Gastroesophageal sphincter (tissue), 4 donors: Measurements from ENCODE around the gene NCOA6. TPM values are rescaled to one million over a fixed set of nuclear protein-coding genes. Genes with fewer than 3 reads are reported as not detected.

Experiments
- ATAC-seq: fragments of 150-250 bp; one replicate; pipeline ENCODE4 v1.9.1; 2016; ENCODE audit warnings: mild to moderate bottlenecking, moderate library complexity
- H3K27ac ChIP-seq, 4 donors: fragments of 200-600 bp; sonication (generic) in 3 of 4; 1 replicate in 3 of 4; 2 replicates in 1 of 4; pipeline ENCODE4 v1.5.1; 2016 to 2019
- H3K27me3 ChIP-seq: fragments of 200-600 bp; sonication (generic); one replicate; pipeline ENCODE4 v1.5.1; 2019
- H3K36me3 ChIP-seq, 2 donors: fragments of 200-600 bp; sonication (generic); one replicate each; pipeline ENCODE4 v1.5.1; 2019; ENCODE audit warnings: control low read depth in 1 of 2
- H3K4me1 ChIP-seq, 3 donors: fragments of 200-600 bp; sonication (generic); 1 replicate in 2 of 3; 2 replicates in 1 of 3; pipeline ENCODE4 v1.5.1; 2016 to 2019; ENCODE audit warnings: control low read depth in 2 of 3
- H3K4me3 ChIP-seq, 2 donors: fragments of 200-600 bp; sonication (generic); one replicate each; pipeline ENCODE4 v1.5.1; 2019; ENCODE audit warnings: mild to moderate bottlenecking in 1 of 2, moderate library complexity in 1 of 2
- H3K9me3 ChIP-seq, 3 donors: fragments of 200-600 bp; sonication (generic); one replicate each; pipeline ENCODE4 v1.5.1; 2017 to 2019; ENCODE audit warnings: control low read depth in 2 of 3
- EP300 ChIP-seq: sonication (generic); formaldehyde crosslinking; IDR thresholded peaks from one replicate; pipeline ENCODE4 v1.6.1; 2017; ENCODE audit warnings: antibody characterized with exemption, mild to moderate bottlenecking
- POLR2A ChIP-seq, 2 donors: fragments of 450-650 bp; IDR thresholded peaks; one replicate each; pipeline ENCODE4 v1.6.1; 2017; ENCODE audit warnings: antibody characterized with exemption in 2 of 2, mild to moderate bottlenecking in 2 of 2, moderate library complexity in 1 of 2
- POLR2AphosphoS5 ChIP-seq: sonication (generic); formaldehyde crosslinking; IDR thresholded peaks from one replicate; pipeline ENCODE4 v1.6.1; 2017; ENCODE audit warnings: antibody characterized with exemption
- WGBS, 2 donors: methylation state at CpG; one replicate each; pipeline ENCODE4 v1.1.5; 2018; ENCODE audit warnings: low coverage in 1 of 2; 5-methylcytosine and 5-hydroxymethylcytosine counted together
- total RNA-seq, 4 donors: library from RNA; depleted of rRNA; stranded (reverse); fragments of >200 nt; gene quantifications; one replicate each; pipeline ENCODE4 v1.1.0, GENCODE V29; 2016
- TF ChIP-seq, protein P1 (sequence below), 4 experiments: fragments of 200-600 bp in 2 of 4; fragments of 450-650 bp in 2 of 4; sonication (generic) in 1 of 4; IDR thresholded peaks; one replicate each; pipeline ENCODE4 v1.5.1; 2017 to 2019; ENCODE audit warnings: antibody characterized with exemption in 4 of 4, mild to moderate bottlenecking in 2 of 4, moderate library complexity in 2 of 4

Gene NCOA6
- total RNA-seq, 4 donors from 2014 or later: 15.2 to 37.0 (median 25.8) TPM

- H3K27me3 ChIP-seq: no peaks in the 10 kb centered on the region
- ATAC-seq: no peak
- no peaks in the 10 kb centered on the region for H3K9me3 ChIP-seq
- peaks cover 0 to 48% of the 10 kb centered on the region in 2 donors for H3K36me3 ChIP-seq
- H3K4me1 ChIP-seq: peaks cover 0 to 62% (median 11%) of the 10 kb centered on the region in 3 donors
- peak overlapping the region; percentile 55 to 100 (median 94) for H3K27ac ChIP-seq
- TF ChIP-seq, protein P1, sequence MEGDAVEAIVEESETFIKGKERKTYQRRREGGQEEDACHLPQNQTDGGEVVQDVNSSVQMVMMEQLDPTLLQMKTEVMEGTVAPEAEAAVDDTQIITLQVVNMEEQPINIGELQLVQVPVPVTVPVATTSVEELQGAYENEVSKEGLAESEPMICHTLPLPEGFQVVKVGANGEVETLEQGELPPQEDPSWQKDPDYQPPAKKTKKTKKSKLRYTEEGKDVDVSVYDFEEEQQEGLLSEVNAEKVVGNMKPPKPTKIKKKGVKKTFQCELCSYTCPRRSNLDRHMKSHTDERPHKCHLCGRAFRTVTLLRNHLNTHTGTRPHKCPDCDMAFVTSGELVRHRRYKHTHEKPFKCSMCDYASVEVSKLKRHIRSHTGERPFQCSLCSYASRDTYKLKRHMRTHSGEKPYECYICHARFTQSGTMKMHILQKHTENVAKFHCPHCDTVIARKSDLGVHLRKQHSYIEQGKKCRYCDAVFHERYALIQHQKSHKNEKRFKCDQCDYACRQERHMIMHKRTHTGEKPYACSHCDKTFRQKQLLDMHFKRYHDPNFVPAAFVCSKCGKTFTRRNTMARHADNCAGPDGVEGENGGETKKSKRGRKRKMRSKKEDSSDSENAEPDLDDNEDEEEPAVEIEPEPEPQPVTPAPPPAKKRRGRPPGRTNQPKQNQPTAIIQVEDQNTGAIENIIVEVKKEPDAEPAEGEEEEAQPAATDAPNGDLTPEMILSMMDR (IDR thresholded peaks at IDR 0.05): no peak
- TF ChIP-seq EP300: no peak
- TF ChIP-seq POLR2A (IDR thresholded peaks at IDR 0.05): no peak
- H3K4me3 ChIP-seq: peak overlapping the region in 1 of 2 donors; percentile 66
Measured at GRCh38 chr20:34710568-34710839, 114.9 kb downstream of the NCOA6 start.

GRCh38 chr20:34709831-34710567 is 115.5 kb downstream of the NCOA6 start:
- Histone ChIP-seq H3K9me3 (no peaks in the 10 kb centered on the region), H3K4me3 (peak overlapping the region; percentile 66 to 92), H3K36me3 (peaks cover 0 to 43% of the 10 kb centered on the region in 2 donors), H3K27me3 (no peaks in the 10 kb centered on the region), H3K27ac (peak overlapping the region; percentile 94 to 100 (median 96)), H3K4me1 (peaks cover 0 to 67% (median 16%) of the 10 kb centered on the region in 3 donors)
- TF ChIP-seq POLR2A (IDR thresholded peaks at IDR 0.05) (peak; percentile 16 to 22), POLR2AphosphoS5 (no peak)
- TF ChIP-seq, protein P1 (IDR thresholded peaks at IDR 0.05): peak in 2 of 4 experiments; percentile 8 to 13
- peak; percentile 85 for ATAC-seq
- 3 to 9% methylated on average over 9 to 16 of the region's 61 CpGs for WGBS, 2 donors

DNA sequence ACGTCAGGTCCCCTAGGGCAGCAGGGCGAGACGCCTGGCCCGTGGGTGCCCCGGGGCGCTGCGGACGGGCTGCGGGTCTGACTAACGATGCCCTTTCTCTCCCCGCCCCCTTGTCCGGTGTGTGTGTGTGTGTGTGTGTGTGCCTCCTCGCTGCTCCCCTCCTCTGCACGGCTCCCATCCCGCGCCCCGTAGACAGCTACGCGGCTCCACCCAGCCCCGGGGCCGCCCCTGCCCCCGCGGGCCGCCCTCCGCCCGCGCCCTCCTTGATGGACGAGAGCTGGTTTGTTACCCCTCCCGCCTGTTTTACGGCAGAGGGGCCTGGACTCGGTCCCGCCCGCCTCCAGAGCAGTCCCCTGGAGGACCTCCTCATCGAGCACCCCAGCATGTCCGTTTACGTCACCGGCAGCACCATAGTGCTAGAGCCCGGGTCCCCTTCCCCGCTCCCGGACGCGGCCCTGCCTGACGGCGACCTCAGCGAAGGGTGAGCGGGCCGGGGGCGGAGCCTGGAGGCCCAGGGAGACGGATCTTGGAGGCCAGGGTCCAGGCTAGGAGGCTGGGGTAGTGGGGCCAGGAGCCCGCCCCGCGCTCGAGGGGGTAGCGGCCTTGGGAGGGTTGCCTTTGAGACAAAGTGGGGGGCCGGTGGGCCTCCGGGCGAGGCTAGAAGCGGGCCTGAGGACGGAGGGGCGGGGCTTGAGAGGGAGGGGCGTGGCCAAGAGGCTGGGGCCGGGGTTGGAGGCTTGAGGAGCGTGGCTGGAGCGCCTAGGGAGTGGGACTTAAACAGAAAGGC is 116.2 kb downstream of the NCOA6 start:
- Histone ChIP-seq H3K27ac (peak overlapping the region; percentile 94 to 100 (median 96)), H3K27me3 (no peaks in the 10 kb centered on the region), H3K4me1 (peaks cover 0 to 70% (median 20%) of the 10 kb centered on the region in 3 donors), H3K36me3 (peaks cover 0 to 36% of the 10 kb centered on the region in 2 donors), H3K9me3 (no peaks in the 10 kb centered on the region), H3K4me3 (peak overlapping the region; percentile 66 to 92)
- WGBS, 2 donors: 0% methylated on average over 1 to 2 of the region's 64 CpGs
- TF ChIP-seq, protein P1 (IDR thresholded peaks at IDR 0.05): no peak
- TF ChIP-seq EP300 (no peak), POLR2A (IDR thresholded peaks at IDR 0.05) (peak; percentile 32 to 36), POLR2AphosphoS5 (peak; percentile 52)
- ATAC-seq: peak; percentile 86

- Histone ChIP-seq H3K27me3 (no peaks in the 10 kb centered on the region), H3K4me1 (peaks cover 0 to 70% (median 20%) of the 10 kb centered on the region in 3 donors), H3K9me3 (no peaks in the 10 kb centered on the region), H3K27ac (peak overlapping the region; percentile 94 to 100 (median 96)), H3K4me3 (peak overlapping the region; percentile 66 to 92), H3K36me3 (peaks cover 0 to 30% of the 10 kb centered on the region in 2 donors)
- 0% methylated on average over 5 of the region's 22 CpGs for WGBS, 2 donors
- ATAC-seq: no peak
- no peak for TF ChIP-seq POLR2AphosphoS5
- TF ChIP-seq, protein P1 (IDR thresholded peaks at IDR 0.05): peak in 3 of 4 experiments; percentile 14 to 73 (median 18)
Measured at GRCh38 chr20:34708621-34709043, 116.8 kb downstream of the NCOA6 start.
